ENCODE measurements around the gene TTC21A. TPM values are rescaled to one million over a fixed set of nuclear protein-coding genes. Genes with fewer than 3 reads are reported as not detected.
A peak's percentile ranks its signal among the peaks of the same experiment; 100 is the strongest.

Gene TTC21A
- total and polyA plus RNA-seq, 7 donors = 0.60 to 7.1 (median 4.3) TPM

- intact Hi-C loops (cut with DNase I) = no loop called here
- Histone ChIP-seq H3K27ac (peak overlapping the region in 3 of 4 donors; percentile 23 to 100 (median 97)), H3K27me3 (no peaks in the 10 kb centered on the region), H3K4me1 (peaks cover 0 to 20% (median 18%) of the 10 kb centered on the region in 4 donors), H3K4me3 (no peak overlapping the region), H3K36me3 (no peaks in the 10 kb centered on the region), H3K9me3 (no peaks in the 10 kb centered on the region)
- 81 to 85% methylated on average over 4 of the region's 4 CpGs for WGBS, 2 donors
- TF ChIP-seq POLR2A (IDR thresholded peaks at IDR 0.05) = no peak
- no peak for DNase-seq
Measured at GRCh38 chr3:39156421-39156820, 48.9 kb downstream of the TTC21A start.

- Histone ChIP-seq H3K27me3 (no peaks in the 10 kb centered on the region), H3K27ac (no peak overlapping the region), H3K4me3 (no peak overlapping the region), H3K9me3 (no peaks in the 10 kb centered on the region), H3K36me3 (no peaks in the 10 kb centered on the region), H3K4me1 (peaks cover 0 to 11% (median 9%) of the 10 kb centered on the region in 4 donors)
- DNase-seq = no peak
- TF ChIP-seq POLR2AphosphoS5 (IDR thresholded peaks at IDR 0.05) (no peak), CTCF (IDR thresholded peaks at IDR 0.05) (no peak), EP300 (IDR thresholded peaks at IDR 0.05) (no peak), POLR2A (IDR thresholded peaks at IDR 0.05) (no peak)
- 87 to 91% methylated on average over 7 of the region's 7 CpGs for WGBS, 2 donors
- intact Hi-C loops (cut with DNase I) = no loop called here
Measured at GRCh38 chr3:39157359-39157758, 49.9 kb downstream of the TTC21A start.

GRCh38 chr3:39158148-39158715 lies 50.8 kb downstream of the TTC21A start:
- Histone ChIP-seq H3K9me3 (no peaks in the 10 kb centered on the region), H3K4me3 (no peak overlapping the region), H3K27ac (no peak overlapping the region), H3K36me3 (no peaks in the 10 kb centered on the region), H3K4me1 (peaks cover 0 to 9% (median 9%) of the 10 kb centered on the region in 4 donors), H3K27me3 (no peaks in the 10 kb centered on the region)
- TF ChIP-seq EP300 (IDR thresholded peaks at IDR 0.05) (no peak), POLR2A (IDR thresholded peaks at IDR 0.05) (no peak), CTCF (IDR thresholded peaks at IDR 0.05) (no peak), POLR2AphosphoS5 (IDR thresholded peaks at IDR 0.05) (no peak)
- intact Hi-C loops (cut with DNase I) = no loop called here
- DNase-seq = no peak
- WGBS, 2 donors = 74 to 82% methylated on average over 5 of the region's 5 CpGs

GRCh38 chr3:39164414-39164813 lies 56.9 kb downstream of the TTC21A start:
- WGBS, 2 donors = 92 to 93% methylated on average over 3 of the region's 3 CpGs
- Histone ChIP-seq H3K4me3 (no peak overlapping the region), H3K9me3 (no peaks in the 10 kb centered on the region), H3K27ac (no peak overlapping the region), H3K36me3 (no peaks in the 10 kb centered on the region), H3K4me1 (no peaks in the 10 kb centered on the region), H3K27me3 (no peaks in the 10 kb centered on the region)
- intact Hi-C loops (cut with DNase I) = no loop called here
- DNase-seq = no peak
- no peak for TF ChIP-seq EP300 (IDR thresholded peaks at IDR 0.05)
- TF ChIP-seq POLR2AphosphoS5 (IDR thresholded peaks at IDR 0.05) = no peak
- no peak for TF ChIP-seq CTCF (IDR thresholded peaks at IDR 0.05)
- no peak for TF ChIP-seq POLR2A (IDR thresholded peaks at IDR 0.05)

GRCh38 chr3:39165518-39165917 lies 58.0 kb downstream of the TTC21A start:
- no peak for TF ChIP-seq POLR2AphosphoS5 (IDR thresholded peaks at IDR 0.05)
- no peak for TF ChIP-seq CTCF (IDR thresholded peaks at IDR 0.05)
- TF ChIP-seq POLR2A (IDR thresholded peaks at IDR 0.05) = no peak
- no peak for TF ChIP-seq EP300 (IDR thresholded peaks at IDR 0.05)
- H3K4me3 ChIP-seq = no peak overlapping the region
- DNase-seq = no peak
- intact Hi-C loops (cut with DNase I) = no loop called here
- no peaks in the 10 kb centered on the region for H3K4me1 ChIP-seq
- no peaks in the 10 kb centered on the region for H3K9me3 ChIP-seq
- H3K27ac ChIP-seq = no peak overlapping the region
- no peaks in the 10 kb centered on the region for H3K27me3 ChIP-seq
- no peaks in the 10 kb centered on the region for H3K36me3 ChIP-seq
- 76 to 81% methylated on average over 1 of the region's 1 CpG for WGBS, 2 donors

All from sigmoid colon (tissue), 7 donors.